SIG-M5 treated with dmso at 0.1 percent for 504 hours (cell line): ENCODE results near the gene RASSF5.

Experiments used
- DNase-seq: peaks from one replicate; lab custom pipeline; 2025; ENCODE audit not compliant: unreplicated experiment; lab: John Stamatoyannopoulos, UW

The RASSF5 gene

DNA sequence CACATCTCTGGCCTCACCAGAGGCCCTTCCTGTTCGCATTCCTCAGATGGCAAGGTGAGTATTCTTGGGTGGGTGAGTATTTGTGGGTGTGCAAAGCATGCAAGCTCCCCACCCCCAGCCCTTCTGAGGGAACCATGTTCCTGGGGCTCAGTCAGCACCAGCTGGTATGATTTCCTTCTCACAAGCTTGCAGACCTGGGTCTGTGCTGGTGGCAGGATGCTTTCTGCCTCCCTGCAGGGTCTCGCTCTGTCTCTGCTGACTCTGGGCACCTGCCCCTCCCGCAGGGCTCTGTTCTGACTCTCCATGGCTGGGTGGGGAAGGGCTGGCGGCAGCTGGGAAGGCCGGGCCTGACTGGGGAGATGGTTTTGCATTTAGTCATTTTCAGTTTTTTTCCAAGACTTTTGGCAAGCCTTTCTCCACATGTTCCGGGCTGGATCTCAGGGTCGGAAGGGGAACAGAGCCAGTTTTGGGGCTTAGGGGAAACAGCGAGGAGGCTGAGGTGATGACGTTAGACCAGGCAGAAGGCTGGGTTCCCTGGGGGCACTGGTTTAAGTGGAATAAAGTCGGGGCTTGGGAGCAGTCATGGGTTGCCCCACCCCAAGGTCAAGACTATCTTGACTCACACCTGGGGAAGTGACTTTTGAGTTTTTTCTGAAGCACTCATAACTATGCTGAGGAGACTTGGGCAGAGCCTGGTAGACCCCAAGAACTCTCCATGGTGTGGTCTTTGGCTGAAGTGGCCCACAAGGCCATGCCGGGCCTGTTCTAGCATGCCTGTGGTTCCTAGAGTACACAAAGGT is 6.2 kb downstream of the RASSF5 start:
- DNase-seq = no peak

DNA sequence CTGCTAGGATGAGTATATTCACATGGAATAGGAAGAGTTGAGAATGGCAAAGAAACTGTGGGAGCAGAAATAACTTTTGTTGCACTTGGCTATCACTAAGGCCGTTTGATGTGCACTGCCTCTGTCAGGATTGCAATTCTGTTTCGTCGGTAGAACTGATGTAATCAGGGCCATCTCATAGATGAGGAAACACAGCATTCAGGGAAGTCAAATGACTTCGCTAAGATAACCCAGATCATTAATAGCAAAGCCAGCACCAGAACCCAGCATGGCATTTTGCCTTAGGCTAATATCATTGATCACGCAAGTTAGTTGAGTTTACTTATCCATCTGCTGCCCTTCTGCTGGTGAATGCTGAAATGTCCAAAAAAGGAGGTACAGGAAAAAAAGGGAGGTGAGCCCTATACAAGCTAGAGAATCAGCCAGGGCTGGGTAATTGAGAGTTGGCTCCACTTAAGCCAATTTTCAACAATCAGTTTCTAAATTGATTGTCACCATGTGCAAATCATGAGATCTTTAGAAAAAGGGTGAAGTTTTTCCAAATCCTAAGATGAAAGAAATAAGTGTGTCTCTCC is 7.6 kb downstream of the RASSF5 start:
- peak; percentile 74 for DNase-seq

DNA sequence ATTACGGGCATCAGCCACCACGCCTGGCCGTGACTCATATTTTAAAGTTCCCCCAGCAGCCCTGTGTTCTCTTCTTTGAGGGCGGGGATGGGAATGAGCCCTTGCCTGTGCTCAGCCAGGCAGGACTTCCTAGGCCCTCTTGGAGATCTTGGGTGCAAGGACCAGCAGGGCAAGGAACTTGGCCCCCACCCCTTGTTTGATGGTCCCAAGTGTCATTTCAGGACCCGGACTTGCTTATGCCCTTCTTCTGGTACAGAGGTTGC is 9.3 kb downstream of the RASSF5 start:
- no peak for DNase-seq

DNA sequence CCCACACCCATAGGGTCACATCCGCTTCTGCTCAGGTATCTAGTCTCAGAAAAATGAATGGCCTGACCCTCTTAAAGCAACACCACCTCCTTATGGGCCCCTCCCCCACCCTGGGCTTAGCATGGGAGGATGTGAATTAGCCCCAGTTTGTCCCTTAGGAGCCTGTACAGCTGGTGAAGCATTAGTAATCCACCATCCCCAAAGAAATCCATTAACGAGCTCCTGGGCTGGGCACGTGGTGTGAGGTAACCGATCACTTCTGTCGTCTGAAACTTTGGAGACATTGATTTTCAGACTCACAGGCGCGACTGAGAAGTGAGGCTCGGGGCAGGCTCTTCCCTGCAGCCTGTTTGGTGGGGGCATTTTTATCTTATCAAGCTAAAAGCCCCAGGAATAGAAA is 10.5 kb downstream of the RASSF5 start:
- no peak for DNase-seq

DNA sequence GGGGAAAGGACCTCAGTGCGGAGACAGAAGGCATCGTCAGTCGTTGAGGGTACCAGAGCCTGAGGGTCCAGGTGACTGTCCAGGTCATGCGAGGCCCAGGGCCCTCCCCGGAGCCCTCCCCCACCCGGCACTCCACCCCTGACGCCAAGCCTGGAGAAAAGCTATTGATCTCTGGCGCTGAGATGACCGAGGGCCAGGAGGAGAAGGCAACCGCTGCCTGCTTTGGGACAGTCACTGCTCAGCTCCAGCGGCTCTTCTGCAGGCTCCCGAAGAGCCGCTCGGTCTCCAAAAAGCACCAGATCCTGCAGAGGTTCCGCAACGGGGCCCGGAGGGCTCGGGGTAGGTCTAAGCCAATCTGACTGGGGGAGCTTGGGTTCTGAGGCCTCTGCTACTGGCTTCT is 10.9 kb downstream of the RASSF5 start:
- DNase-seq = no peak

DNA sequence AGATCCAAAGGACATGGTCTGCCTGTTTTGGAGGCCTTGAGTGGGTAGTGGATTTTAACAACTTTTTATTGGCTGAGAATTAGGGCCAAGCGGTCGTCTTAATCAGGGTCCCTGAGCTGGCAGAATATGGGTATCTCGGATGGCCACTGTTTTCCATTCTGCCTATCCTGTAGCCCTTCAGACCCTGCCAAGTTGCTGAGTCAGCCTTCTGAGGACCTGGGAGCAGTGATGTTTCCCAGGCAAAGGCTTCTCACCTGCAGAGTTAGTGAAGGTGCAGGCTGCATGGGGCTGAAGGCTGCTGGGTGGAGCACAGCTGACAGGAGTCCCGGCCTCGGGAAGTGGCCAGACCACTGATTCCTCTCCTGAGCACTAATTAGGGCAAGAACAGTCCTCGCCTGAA is 11.4 kb downstream of the RASSF5 start:
- no peak for DNase-seq

DNA sequence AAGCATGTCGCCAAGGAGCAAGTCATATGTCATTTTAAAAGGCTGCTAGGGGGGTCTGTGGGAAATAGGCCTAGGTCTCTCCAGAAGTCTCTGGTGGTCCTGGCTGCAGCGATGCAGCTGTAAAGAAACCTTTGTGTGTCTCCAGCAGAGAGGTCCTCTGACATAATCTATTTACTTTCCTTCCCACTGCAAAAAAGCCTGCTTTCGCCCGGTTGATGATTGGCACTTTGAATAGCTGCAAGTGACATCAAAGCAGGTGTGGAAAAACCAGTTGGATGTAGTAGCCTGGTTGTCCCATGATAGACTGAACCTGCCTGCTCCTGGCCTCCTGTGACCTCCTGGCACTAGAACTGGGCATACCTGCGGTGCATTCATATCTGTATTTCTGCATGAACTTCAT is 13.8 kb downstream of the RASSF5 start:
- DNase-seq = peak; percentile 71

DNA sequence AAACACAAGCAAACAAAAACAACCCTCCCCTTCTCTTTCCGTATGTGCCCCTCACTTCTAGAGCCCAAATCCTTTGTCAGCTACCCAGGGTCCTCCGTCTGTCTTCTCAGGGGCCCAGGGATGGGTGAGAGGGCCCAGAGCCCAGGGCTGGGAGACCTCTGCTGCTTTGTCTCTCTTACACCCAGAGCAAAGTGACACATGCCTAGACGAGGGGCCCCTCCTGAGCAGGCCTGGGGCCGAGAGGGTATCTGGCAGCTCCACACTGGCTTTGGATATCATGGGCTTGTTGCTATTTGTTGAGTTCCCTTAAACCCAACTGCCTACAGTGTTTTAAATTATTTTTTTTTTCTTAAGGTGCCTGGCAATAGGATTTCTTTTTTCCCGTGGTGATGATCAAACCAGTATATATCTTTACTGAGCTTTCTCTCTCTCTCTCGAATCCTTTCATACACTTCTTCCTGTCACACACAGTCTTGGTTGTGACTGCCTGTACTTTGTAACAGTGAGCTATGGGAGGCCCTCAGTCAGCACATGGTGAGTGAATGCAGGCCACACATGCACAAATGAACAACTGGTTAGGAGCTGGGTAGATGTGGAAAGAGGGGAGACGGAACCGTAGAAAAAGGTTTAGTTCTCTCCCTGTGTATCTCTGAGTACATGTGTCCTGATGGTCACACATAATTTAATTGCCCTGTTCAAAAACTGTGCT is 14.5 kb downstream of the RASSF5 start:
- no peak for DNase-seq

DNA sequence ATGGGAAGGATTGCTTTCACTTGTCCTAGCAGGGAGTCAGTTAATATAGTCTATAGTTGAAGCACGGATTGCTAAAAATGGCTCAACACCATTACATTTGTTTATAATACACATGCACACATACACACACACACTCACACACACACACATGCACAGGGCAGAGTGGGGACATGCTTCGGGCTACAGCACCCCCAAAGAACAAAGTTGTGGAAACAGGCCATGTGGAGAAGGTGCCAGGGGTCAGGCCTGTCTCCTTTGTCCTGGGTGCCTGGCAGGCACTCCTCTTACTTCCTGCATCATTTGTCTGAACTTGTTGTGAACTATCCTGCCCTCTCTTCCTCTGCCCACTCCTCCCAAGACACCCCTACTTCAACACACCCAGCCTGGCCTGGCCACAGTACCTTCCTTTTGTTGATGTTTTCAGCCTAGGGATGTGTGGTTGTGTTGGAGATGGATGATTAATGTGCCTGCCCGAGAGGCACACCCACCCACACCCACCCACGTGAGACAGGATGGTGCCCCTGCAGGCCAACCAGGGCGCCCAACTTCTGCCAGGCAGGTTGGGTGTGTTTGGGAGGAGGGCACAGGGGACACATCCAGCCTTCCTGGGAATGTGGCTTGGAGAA is 17.5 kb downstream of the RASSF5 start:
- DNase-seq = no peak

DNA sequence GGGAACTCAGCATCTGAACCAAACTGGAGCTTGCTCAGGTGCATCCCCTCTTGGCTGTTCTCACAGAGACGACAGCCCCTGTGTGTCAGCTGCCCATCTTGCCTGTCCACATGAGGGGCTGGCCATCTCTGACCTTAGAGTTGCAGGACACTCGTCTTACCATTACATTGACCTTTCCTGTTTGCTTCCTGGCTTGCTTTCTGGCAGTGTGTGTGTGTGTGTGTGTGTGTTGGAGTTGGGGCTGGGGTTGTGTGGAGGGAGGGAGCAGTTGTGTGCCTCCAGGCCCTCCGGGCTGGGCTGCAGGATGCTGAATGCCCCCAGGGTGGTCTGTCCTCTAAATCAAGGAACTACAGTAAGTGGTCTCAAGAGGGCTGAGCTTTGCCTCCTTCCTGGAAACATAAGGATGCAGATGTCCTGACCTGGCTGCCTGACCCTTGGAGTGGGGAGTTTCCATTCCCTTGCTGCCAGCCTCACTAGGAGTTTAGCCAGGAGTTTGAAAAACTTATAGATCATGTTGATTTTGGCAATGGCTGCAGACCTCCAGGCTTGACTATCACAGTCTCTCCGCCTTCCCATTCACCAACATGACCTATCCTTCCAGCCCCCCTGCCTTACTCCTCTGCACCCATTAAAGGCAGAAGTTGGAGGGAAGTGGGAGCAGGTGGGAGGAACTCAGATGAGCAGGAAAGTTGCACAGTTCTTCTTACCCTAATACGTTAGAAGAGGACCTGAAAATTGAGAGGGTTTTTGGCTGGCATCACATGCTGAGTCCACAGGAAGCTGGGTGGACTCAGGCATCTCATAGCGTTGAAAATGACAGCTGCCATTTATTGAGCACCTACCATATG is 19.0 kb downstream of the RASSF5 start:
- no peak for DNase-seq

DNA sequence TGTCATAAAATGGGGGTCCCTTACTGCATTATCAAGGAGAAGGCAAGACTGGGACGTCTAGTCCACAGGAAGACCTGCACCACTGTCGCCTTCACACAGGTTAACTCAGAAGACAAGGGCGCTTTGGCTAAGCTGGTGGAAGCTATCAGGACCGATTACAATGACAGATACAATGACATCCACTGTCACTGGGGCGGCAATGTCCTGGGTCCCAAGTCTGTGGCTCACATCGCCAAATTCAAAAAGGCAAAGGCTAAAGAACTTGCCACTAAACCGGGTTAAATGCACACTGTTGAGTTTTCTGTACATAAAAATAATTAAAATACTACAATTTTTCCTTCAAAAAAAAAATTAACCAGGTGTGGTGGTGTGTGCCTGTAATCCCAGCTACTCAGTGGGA is 22.1 kb downstream of the RASSF5 start:
- DNase-seq = no peak

DNA sequence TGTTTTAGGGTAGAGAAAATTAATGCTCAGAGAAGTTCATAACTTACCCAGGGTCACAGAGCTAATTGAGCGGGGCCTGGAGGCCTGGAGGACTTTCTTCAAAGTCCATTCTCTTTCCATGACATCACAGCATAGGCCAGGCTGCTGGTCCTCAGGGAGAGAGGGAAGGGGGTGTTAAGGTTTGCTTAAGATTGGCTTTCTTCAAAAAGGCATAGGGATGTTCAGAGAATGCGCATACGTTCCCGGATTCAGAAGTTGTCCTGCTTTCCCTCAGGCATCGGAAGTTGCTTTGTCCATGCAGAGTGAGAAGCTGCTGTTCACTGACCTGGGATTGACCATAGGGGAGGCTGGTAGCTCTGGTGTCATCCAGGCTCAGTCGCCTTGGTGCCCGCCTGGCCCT is 25.0 kb downstream of the RASSF5 start:
- DNase-seq = no peak

DNA sequence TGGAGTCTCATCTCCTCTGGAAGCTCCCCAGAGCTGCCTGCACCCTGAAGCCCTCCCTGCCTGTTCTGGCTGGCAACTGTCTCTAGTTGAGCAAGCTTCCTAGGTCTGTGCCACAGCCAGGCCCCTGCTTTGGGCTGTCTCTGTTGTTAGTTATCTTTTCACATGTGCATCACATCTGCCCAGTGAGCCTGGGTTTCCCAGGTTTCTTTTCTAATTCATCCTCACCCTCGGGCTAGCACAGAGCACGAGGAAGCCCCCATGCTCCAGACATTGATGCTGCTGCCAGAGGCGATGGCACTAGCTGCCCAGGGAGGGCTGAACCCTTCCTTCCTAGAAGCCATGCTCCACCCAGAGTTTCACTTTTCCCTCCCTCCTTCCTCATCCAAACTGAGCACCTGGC is 27.2 kb downstream of the RASSF5 start:
- DNase-seq = no peak

DNA sequence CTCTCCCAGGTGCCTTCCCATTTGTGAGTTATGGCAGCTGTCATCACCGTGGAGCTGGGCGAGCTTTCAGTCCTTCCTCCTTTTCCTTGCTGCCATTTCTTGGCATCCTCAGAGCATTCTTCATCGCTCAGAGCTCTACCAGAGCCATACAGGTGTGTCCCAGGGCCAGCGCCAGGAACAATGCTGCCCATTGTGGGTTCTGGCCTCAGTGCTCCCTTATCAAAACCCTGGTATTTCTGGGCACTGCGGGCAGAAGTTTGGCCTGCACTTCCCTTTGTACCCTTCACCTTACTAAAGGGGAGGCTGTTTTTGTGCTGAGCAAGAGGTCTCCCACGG is 28.5 kb downstream of the RASSF5 start:
- no peak for DNase-seq

DNA sequence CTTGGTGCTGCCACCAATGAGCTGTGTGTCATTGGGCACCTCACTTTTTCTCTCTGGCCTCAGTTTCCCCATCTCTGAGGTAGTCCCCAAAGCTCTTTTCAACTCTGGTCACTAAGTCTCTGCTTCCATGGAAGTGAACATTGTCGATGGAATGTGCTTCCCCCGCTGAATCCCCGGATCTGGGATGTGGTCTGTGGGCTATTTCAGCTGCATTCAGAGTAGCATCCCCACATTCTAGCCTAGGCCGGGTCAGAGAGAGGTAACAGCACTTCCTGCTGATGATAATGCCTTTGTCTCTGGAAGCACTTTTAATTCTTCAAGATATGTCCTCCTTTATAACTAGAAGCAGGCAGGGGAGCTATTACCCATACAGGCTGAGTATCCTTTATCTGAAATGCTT is 29.8 kb downstream of the RASSF5 start:
- no peak for DNase-seq

DNA sequence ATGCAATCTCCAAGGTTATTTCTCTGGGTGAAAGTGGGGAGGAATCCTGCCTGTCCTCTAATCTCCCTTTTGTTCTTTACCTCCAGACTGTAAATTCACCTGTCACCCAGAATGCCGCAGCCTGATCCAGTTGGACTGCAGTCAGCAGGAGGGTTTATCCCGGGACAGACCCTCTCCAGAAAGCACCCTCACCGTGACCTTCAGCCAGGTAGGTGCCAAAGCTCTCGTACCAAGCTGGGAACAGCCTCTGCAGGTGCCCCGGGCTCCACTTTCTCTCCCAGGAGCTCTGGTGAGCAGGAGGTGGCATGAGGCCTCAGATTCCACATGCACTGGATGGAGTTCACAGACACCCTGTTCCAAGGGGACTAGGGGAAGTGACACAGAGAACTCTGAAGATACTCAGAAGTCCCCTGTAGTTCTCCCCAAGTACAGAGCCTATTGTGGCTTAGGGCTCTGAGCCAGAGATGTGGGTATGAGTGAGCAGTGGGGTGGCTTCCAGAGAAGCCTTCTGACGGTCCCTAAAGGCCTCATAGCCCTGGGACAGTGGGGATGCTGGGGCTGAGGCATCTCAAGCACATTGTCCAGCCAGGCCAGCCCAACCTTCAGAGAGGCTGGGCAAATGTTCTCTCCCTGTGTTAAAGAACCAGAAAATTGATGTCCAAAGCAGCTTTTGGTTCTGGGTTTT is 30.9 kb downstream of the RASSF5 start:
- DNase-seq = no peak

DNA sequence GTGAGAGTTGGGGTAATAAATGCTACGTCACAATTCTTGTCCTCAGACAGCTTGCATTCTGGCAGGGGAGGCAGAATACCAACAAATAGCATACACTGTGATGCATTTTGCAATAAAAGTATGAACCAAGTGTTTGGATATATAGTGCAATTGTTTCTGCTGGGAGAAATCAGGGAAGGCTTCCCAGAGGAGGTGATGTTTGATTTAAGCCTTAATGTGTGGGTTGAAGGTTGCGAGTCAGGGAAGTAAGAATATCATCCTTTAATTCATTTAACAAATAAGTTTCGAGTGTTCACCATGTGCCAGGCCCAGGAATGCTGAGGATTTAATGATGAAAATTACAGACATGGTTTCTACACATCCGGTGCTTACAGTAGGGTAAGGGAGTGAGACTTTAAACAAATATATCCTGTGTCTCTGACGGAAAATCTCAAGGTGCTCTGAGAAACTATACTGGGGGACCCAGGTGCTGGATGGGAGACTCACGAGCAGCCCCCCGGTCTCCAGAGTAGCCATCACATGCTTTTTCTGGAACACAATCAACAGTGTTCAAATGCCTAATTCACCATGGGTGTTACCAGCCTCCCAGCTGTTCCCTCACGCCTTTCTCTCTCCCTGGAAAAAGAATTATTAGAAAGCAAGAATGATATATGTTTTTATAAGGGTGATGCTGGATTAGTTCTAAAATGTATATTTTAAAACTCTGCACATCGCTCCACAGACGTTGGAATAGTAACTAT is 31.7 kb downstream of the RASSF5 start:
- DNase-seq = no peak

DNA sequence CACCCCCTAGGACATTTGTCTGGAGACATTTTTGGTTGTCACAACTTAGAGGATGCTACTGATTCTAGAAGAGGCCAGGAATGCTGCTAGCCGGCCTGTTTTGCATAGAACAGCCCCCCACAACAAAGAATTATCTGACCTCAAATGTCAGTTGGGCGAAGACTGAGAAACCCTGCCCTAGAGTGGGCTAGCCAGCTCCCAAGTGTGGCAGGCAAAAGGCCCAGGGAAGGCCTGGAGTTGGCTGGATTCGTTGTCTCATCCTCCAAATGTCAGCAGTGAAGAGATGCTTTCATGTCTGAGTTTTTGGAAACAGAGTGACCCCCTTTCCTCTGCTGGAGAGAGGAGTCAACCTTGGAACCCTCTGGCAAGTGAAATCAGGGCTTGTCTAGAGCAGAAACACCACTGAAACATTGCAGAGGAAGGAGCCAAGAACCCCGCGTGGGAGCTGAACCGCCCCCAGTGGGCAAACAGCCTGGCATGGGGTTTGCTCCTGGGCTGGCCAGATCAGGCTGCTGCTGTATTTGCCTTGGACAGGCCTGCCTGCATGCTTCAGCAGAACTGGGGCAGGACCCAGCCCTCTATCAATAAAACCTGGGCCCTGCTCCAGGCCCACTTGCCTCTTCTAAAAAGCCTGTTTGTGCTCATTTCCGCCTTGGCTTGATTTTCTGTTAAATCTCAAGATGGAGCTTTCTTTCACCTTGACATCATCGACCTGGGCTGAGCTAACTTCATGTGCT is 32.9 kb downstream of the RASSF5 start:
- DNase-seq = no peak

DNA sequence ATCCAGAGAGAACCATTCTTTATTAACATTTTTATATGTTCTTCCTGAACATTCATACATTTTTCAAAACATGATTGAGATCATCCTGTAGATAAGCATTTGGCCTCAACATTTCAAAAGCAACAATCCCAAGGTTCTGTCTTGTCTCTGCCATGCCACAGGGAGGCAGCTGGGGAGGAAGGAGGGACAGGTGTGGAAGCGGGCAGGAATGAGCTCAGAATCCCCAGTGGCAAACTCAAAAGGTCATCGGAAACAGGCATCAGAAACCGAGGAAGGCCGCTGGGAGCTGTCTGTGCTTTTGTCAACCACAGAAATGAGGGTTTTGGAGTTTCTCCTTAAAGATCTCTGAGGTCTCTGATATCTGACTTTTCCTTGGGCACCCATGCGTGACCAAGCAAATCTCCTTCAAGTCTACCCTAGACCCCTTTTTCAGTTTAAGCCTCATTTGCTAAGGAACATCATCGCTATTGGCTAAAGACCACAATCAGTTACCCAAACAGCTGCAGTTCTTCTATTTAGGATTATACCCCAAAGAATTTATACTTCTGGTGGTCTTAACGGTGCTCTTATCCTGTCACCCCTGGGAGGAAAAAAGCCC is 34.0 kb downstream of the RASSF5 start:
- no peak for DNase-seq
